Gastroesophageal sphincter (tissue), 4 donors: ENCODE results near the gene STAMBP. TPM values are rescaled to one million over a fixed set of nuclear protein-coding genes. Genes with fewer than 3 reads are reported as not detected.
"Not testable (repeated sequence)": the region's sequence is repeated elsewhere in the genome, so short reads cannot be mapped to it uniquely, and the experiment has no call there.

Experiments
- ATAC-seq: fragments of 150-250 bp; one replicate; pipeline ENCODE4 v1.9.1; 2016; ENCODE audit warnings: mild to moderate bottlenecking, moderate library complexity
- H3K27ac ChIP-seq, 4 donors: fragments of 200-600 bp; sonication (generic) in 3 of 4; 1 replicate in 3 of 4; 2 replicates in 1 of 4; pipeline ENCODE4 v1.5.1; 2016 to 2019
- H3K27me3 ChIP-seq: fragments of 200-600 bp; sonication (generic); one replicate; pipeline ENCODE4 v1.5.1; 2019
- H3K36me3 ChIP-seq, 2 donors: fragments of 200-600 bp; sonication (generic); one replicate each; pipeline ENCODE4 v1.5.1; 2019; ENCODE audit warnings: control low read depth in 1 of 2
- H3K4me1 ChIP-seq, 3 donors: fragments of 200-600 bp; sonication (generic); 1 replicate in 2 of 3; 2 replicates in 1 of 3; pipeline ENCODE4 v1.5.1; 2016 to 2019; ENCODE audit warnings: control low read depth in 2 of 3
- H3K4me3 ChIP-seq, 2 donors: fragments of 200-600 bp; sonication (generic); one replicate each; pipeline ENCODE4 v1.5.1; 2019; ENCODE audit warnings: mild to moderate bottlenecking in 1 of 2, moderate library complexity in 1 of 2
- H3K9me3 ChIP-seq, 3 donors: fragments of 200-600 bp; sonication (generic); one replicate each; pipeline ENCODE4 v1.5.1; 2017 to 2019; ENCODE audit warnings: control low read depth in 2 of 3
- EP300 ChIP-seq: sonication (generic); formaldehyde crosslinking; IDR thresholded peaks from one replicate; pipeline ENCODE4 v1.6.1; 2017; ENCODE audit warnings: antibody characterized with exemption, mild to moderate bottlenecking
- POLR2A ChIP-seq, 2 donors: fragments of 450-650 bp; IDR thresholded peaks; one replicate each; pipeline ENCODE4 v1.6.1; 2017; ENCODE audit warnings: antibody characterized with exemption in 2 of 2, mild to moderate bottlenecking in 2 of 2, moderate library complexity in 1 of 2
- POLR2AphosphoS5 ChIP-seq: sonication (generic); formaldehyde crosslinking; IDR thresholded peaks from one replicate; pipeline ENCODE4 v1.6.1; 2017; ENCODE audit warnings: antibody characterized with exemption
- WGBS, 2 donors: methylation state at CpG; one replicate each; pipeline ENCODE4 v1.1.5; 2018; ENCODE audit warnings: low coverage in 1 of 2; 5-methylcytosine and 5-hydroxymethylcytosine counted together
- total RNA-seq, 4 donors: library from RNA; depleted of rRNA; stranded (reverse); fragments of >200 nt; gene quantifications; one replicate each; pipeline ENCODE4 v1.1.0, GENCODE V29; 2016
- TF ChIP-seq, protein P1 (sequence below), 4 experiments: fragments of 200-600 bp in 2 of 4; fragments of 450-650 bp in 2 of 4; sonication (generic) in 1 of 4; IDR thresholded peaks; one replicate each; pipeline ENCODE4 v1.5.1; 2017 to 2019; ENCODE audit warnings: antibody characterized with exemption in 4 of 4, mild to moderate bottlenecking in 2 of 4, moderate library complexity in 2 of 4

STAMBP gene
- total RNA-seq, 4 donors from 2014 or later, result 37.7 to 82.0 (median 44.1) TPM

DNA sequence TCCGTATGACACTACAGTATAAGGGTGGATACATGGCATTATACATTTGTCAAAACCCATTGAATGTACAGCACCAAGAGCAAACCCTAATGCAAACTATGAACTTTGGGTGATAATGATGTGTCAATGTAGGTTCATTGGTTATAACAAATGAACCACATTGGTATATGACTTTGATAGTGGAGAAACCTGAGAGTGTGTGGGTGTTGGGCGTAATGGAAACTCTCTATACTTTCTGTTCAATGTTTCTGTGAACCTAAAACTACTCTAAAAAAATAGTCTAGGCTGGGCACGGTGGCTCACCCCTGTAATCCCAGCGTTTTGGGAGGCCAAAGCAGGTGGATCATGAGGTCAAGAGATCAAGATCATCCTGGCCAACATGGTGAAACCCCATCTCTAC, 57.6 kb downstream of the STAMBP start:
- Histone ChIP-seq H3K4me1 (peaks cover 5 to 42% (median 6%) of the 10 kb centered on the region in 3 donors), H3K27me3 (no peaks in the 10 kb centered on the region), H3K36me3 (no peaks in the 10 kb centered on the region), H3K9me3 (no peaks in the 10 kb centered on the region), H3K4me3 (no peak overlapping the region), H3K27ac (no peak overlapping the region)
- TF ChIP-seq EP300 (no peak), POLR2A (IDR thresholded peaks at IDR 0.05) (no peak), POLR2AphosphoS5 (no peak)
- TF ChIP-seq, protein P1, sequence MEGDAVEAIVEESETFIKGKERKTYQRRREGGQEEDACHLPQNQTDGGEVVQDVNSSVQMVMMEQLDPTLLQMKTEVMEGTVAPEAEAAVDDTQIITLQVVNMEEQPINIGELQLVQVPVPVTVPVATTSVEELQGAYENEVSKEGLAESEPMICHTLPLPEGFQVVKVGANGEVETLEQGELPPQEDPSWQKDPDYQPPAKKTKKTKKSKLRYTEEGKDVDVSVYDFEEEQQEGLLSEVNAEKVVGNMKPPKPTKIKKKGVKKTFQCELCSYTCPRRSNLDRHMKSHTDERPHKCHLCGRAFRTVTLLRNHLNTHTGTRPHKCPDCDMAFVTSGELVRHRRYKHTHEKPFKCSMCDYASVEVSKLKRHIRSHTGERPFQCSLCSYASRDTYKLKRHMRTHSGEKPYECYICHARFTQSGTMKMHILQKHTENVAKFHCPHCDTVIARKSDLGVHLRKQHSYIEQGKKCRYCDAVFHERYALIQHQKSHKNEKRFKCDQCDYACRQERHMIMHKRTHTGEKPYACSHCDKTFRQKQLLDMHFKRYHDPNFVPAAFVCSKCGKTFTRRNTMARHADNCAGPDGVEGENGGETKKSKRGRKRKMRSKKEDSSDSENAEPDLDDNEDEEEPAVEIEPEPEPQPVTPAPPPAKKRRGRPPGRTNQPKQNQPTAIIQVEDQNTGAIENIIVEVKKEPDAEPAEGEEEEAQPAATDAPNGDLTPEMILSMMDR (IDR thresholded peaks at IDR 0.05), result no peak
- ATAC-seq, result no peak
- WGBS, 2 donors, result 89 to 95% methylated on average over 4 of the region's 4 CpGs

DNA sequence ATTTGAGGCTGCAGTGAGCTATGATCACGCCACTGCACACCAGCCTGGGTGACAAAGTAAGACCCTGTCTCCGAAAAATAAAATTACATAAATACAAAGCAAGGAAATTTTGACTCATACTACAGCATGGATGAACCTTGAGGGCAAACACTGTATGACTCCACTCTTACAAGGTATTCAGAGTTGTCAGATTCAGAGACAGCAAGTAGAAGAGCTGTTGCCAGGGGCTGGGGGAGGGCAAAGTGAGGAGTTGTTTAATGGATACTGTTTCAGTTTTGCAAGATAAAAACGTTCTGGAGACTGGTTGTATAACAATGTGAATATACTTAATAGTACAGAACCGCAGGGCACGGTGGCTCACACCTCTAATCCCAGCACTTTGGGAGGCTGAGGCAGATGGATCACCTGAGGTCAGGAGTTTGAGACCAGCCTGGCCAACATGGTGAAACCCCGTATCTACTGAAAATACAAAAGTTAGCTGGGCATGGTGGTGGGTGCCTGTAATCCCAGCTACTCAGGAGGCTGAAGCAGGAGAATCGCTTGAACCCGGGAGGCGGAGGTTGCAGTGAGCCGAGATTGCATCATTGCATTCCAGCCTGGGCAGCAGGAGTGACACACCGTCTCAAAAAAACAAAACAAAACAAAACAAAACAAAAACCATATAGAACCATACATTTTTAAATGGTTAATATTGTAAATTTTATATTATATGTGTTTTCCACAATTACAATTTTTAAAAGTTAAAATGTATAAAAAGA, 59.0 kb downstream of the STAMBP start:
- ATAC-seq, H3K4me3 ChIP-seq, H3K9me3 ChIP-seq, H3K36me3 ChIP-seq, H3K27me3 ChIP-seq: not testable (repeated sequence)
- 55 to 94% methylated on average over 2 to 10 of the region's 11 CpGs for WGBS, 2 donors
- H3K27ac ChIP-seq, result peak overlapping the region in 1 of 4 donors; percentile 29
- H3K4me1 ChIP-seq, result peaks cover 5 to 56% (median 6%) of the 10 kb centered on the region in 3 donors

DNA sequence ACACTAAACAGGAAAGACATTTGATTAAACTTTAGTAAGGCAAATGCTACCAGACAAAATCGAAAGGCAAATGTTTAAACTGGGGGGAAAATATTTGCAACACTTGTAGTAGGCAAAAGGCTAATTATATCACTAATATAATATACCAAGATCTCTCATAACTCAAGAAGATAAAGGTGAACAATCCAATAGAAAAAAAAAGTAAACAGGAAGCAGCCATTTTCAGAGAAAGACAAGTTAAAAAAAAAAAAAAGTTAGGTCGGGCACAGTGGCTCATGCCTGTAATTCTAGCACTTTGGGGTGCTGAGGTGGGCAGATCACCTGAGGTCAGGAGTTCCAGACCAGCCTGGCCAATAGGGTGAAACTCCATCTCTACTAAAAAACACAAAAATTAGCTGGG, 59.6 kb downstream of the STAMBP start:
- Histone ChIP-seq H3K36me3 (no peaks in the 10 kb centered on the region), H3K27ac (peak overlapping the region in 2 of 4 donors; percentile 91 to 93), H3K27me3 (no peaks in the 10 kb centered on the region), H3K9me3 (no peaks in the 10 kb centered on the region), H3K4me3 (no peak overlapping the region), H3K4me1 (peaks cover 5 to 56% (median 6%) of the 10 kb centered on the region in 3 donors)
- no peak for ATAC-seq
- no peak for TF ChIP-seq POLR2AphosphoS5
- TF ChIP-seq, protein P1 (IDR thresholded peaks at IDR 0.05), result no peak
- no peak for TF ChIP-seq EP300
- no peak for TF ChIP-seq POLR2A (IDR thresholded peaks at IDR 0.05)
- WGBS, 2 donors, result 9 to 59% methylated on average over 1 to 2 of the region's 2 CpGs

DNA sequence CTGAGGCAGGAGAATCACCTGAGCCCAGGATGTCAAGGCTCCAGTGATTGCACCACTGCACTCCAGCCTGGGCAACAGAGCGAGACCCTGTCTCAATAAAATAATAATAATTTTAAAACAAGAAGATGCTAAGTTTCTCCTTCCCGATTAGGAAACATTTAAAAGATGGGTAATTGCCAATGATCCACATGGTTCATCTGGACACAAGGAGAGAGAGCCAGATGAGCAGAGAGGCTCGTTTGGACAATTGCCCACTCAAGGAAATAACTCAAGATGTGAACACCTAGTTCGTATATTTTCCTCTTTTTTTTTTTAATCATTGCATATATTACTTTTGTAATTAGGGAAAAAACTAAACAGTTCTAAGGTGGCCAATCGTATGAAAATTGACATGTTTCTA, 60.4 kb downstream of the STAMBP start:
- TF ChIP-seq EP300, result no peak
- H3K4me1 ChIP-seq, result peaks cover 5 to 56% (median 6%) of the 10 kb centered on the region in 3 donors
- no peaks in the 10 kb centered on the region for H3K27me3 ChIP-seq
- ATAC-seq, result no peak
- no peak overlapping the region for H3K4me3 ChIP-seq
- WGBS, 2 donors, result 42 to 44% methylated on average over 5 of the region's 5 CpGs
- H3K36me3 ChIP-seq, result no peaks in the 10 kb centered on the region
- no peaks in the 10 kb centered on the region for H3K9me3 ChIP-seq
- peak overlapping the region in 2 of 4 donors; percentile 91 to 93 for H3K27ac ChIP-seq

DNA sequence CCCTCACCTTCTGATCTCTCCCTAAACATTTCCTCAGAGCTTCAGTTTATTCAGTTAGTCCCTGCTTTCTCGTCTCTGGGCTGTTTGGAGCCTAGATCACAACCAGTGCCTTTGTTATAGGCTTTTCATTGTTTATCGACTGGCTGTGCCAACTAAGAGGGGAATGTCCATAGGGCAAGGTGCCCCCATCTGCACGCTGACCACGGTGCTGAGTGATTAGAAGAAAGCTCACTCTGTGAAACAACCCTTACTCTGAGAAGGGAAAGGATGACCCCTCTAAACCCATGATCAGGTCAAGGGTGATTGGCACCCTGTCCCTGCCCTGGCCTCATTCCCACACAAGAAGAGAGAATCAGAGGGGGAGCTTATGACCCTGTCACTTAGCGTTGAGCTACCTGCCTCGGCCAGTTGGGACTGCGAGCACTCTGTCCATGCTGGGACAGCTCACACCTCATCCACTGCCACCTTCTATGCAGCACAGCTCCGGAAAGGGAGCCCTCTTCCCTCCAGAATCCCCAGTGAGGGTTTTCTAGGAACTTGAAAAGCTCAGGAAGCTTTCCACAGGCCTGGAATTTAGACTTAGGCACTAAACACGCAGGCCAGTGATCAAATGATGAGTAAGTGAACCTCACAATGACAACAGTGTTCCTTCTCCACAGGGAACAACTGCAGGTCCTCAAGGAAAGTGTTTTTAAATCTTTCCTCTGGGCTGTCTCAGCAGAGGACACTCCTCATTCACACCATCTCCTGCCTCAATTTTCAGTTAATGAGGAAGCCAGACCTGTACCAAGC, 61.7 kb downstream of the STAMBP start:
- H3K9me3 ChIP-seq, result no peaks in the 10 kb centered on the region
- no peaks in the 10 kb centered on the region for H3K36me3 ChIP-seq
- no peaks in the 10 kb centered on the region for H3K27me3 ChIP-seq
- 43 to 71% methylated on average over 3 to 4 of the region's 9 CpGs for WGBS, 2 donors
- no peak for ATAC-seq
- H3K4me1 ChIP-seq, result peaks cover 5 to 56% (median 6%) of the 10 kb centered on the region in 3 donors
- H3K4me3 ChIP-seq, result no peak overlapping the region
- peak overlapping the region; percentile 91 to 98 (median 96) for H3K27ac ChIP-seq
- TF ChIP-seq POLR2AphosphoS5 (peak; percentile 17), EP300 (no peak)
- TF ChIP-seq, protein P1 (IDR thresholded peaks at IDR 0.05), result no peak
